ENCODE results near the gene EARS2.

DNA sequence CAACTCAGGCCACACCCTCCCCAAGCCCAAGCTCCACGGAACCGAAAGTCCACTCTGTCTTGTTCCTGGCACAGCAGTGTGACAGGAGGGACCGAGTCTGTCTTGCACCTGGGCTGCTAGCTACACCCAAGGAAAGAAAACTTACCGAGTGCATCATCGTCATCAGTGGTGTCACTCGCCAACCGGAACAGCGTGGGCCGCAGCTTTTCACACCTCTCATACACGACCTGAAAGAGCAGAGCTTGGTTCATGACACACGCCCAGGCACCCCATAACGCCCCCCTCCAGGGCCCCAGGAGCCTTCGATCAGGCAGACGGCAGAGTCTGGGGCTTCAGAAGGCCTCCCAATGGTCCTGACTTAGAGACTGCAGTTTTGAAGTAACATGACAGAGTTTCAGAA is 74.4 kb downstream of the EARS2 start:
- TF ChIP-seq TAF1 (IDR thresholded peaks at IDR 0.05; ENCODE audit: low read depth), result no peak
- no peak for TF ChIP-seq NFIC (IDR thresholded peaks at IDR 0.05)
- TF ChIP-seq YY1 (IDR thresholded peaks at IDR 0.05; ENCODE audit: low read depth), result no peak
- TF ChIP-seq, protein P1, sequence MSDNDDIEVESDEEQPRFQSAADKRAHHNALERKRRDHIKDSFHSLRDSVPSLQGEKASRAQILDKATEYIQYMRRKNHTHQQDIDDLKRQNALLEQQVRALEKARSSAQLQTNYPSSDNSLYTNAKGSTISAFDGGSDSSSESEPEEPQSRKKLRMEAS (IDR thresholded peaks at IDR 0.05), result no peak
- TF ChIP-seq TEAD4 (IDR thresholded peaks at IDR 0.05), result no peak
- TF ChIP-seq, protein P2, sequence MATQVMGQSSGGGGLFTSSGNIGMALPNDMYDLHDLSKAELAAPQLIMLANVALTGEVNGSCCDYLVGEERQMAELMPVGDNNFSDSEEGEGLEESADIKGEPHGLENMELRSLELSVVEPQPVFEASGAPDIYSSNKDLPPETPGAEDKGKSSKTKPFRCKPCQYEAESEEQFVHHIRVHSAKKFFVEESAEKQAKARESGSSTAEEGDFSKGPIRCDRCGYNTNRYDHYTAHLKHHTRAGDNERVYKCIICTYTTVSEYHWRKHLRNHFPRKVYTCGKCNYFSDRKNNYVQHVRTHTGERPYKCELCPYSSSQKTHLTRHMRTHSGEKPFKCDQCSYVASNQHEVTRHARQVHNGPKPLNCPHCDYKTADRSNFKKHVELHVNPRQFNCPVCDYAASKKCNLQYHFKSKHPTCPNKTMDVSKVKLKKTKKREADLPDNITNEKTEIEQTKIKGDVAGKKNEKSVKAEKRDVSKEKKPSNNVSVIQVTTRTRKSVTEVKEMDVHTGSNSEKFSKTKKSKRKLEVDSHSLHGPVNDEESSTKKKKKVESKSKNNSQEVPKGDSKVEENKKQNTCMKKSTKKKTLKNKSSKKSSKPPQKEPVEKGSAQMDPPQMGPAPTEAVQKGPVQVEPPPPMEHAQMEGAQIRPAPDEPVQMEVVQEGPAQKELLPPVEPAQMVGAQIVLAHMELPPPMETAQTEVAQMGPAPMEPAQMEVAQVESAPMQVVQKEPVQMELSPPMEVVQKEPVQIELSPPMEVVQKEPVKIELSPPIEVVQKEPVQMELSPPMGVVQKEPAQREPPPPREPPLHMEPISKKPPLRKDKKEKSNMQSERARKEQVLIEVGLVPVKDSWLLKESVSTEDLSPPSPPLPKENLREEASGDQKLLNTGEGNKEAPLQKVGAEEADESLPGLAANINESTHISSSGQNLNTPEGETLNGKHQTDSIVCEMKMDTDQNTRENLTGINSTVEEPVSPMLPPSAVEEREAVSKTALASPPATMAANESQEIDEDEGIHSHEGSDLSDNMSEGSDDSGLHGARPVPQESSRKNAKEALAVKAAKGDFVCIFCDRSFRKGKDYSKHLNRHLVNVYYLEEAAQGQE (IDR thresholded peaks at IDR 0.05; ENCODE audit: low read depth), result no peak
- TF ChIP-seq EGR1 (IDR thresholded peaks at IDR 0.05), result no peak
- no peak for TF ChIP-seq EP300 (IDR thresholded peaks at IDR 0.05; ENCODE audit: borderline replicate concordance)
- no peak for TF ChIP-seq ZBTB7A (IDR thresholded peaks at IDR 0.05; ENCODE audit: low read depth)
- no peak for TF ChIP-seq RAD21 (IDR thresholded peaks at IDR 0.05; ENCODE audit: low read depth)
- no peak for TF ChIP-seq FOXM1 (IDR thresholded peaks at IDR 0.05; ENCODE audit: borderline replicate concordance, low read depth)
- TF ChIP-seq, protein P3, sequence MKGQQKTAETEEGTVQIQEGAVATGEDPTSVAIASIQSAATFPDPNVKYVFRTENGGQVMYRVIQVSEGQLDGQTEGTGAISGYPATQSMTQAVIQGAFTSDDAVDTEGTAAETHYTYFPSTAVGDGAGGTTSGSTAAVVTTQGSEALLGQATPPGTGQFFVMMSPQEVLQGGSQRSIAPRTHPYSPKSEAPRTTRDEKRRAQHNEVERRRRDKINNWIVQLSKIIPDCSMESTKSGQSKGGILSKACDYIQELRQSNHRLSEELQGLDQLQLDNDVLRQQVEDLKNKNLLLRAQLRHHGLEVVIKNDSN (IDR thresholded peaks at IDR 0.05), result no peak
- no peak for TF ChIP-seq CEBPB (IDR thresholded peaks at IDR 0.05)
- TF ChIP-seq TCF12 (IDR thresholded peaks at IDR 0.05; ENCODE audit: low read depth), result no peak

All from Ishikawa (cell line).